CD4-positive, alpha-beta T cell treated with Interleukin-21 for 1 hour (primary cell): ENCODE results near the gene SLC13A3.

ENCODE experiments used
- DNase-seq: peaks from one replicate; pipeline ENCODE4 v3.0.0-alpha.2; 2020

SLC13A3 gene

GRCh38 chr20:46602429-46602828, 48.8 kb downstream of the SLC13A3 start:
- no peak for DNase-seq

- DNase-seq = no peak
Measured at GRCh38 chr20:46601603-46602122, 49.6 kb downstream of the SLC13A3 start.

DNA sequence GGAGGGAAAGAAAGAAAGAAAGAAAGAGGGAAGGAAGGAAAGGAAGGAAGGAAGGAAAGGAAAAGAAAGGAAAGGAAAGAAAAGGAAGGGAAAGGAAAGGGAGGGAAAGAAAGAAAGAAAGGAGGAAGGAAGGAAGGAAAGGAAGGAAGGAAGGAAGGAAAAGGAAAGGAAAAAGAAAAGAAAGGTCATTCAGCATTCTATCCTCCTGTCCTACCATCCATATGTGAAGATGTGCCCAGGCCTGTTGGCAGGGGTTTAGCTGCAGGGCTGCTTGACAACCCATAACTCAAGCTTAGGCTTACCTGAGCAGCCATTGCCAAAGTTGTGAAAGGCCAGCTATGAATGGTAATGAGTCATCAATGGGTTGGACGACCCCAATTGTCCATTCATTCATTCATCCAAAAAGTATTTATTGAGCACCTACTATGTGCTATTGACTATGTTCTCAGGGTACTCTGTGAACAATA, 50.9 kb downstream of the SLC13A3 start:
- DNase-seq = no peak

GRCh38 chr20:46599227-46599987, 51.9 kb downstream of the SLC13A3 start:
- no peak for DNase-seq

DNA sequence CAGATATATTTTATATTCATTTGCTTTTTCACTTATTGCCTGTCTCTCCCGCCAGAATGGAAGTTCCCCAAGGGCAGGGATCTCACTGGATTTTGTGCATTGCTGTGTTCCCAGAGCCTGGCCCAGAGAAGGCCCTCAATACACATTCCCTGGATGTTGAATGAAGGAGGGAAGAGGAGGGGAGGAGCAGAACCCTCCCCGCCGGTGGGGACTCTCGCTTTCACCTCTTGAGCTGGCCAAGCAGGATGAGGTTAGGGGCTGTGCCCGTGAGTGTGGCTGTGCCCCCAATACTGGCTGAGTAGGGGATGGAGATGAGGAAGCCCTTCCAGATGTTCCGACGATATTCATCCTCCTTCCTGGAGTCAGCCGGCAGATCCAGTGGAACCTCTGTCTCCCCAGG, 55.3 kb downstream of the SLC13A3 start:
- DNase-seq = no peak

DNA sequence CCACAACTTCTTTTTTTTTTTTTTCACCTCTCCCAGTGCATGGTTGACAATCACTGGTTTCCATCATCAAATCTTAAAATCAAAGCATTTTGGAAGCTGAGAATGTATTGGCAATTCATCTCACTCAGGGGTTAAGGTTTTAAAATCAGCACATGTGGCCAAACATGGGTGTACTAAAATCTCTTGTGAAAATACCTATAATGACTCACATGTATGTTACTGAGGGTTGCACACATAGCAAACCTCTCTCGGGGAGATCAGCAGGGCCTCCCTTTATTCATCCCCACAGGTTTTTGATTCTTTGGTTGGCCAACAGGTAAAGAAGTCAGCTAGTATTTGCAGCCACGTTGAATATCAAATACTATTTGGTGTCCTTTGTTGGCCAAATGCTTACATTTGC, 56.5 kb downstream of the SLC13A3 start:
- DNase-seq = no peak

DNA sequence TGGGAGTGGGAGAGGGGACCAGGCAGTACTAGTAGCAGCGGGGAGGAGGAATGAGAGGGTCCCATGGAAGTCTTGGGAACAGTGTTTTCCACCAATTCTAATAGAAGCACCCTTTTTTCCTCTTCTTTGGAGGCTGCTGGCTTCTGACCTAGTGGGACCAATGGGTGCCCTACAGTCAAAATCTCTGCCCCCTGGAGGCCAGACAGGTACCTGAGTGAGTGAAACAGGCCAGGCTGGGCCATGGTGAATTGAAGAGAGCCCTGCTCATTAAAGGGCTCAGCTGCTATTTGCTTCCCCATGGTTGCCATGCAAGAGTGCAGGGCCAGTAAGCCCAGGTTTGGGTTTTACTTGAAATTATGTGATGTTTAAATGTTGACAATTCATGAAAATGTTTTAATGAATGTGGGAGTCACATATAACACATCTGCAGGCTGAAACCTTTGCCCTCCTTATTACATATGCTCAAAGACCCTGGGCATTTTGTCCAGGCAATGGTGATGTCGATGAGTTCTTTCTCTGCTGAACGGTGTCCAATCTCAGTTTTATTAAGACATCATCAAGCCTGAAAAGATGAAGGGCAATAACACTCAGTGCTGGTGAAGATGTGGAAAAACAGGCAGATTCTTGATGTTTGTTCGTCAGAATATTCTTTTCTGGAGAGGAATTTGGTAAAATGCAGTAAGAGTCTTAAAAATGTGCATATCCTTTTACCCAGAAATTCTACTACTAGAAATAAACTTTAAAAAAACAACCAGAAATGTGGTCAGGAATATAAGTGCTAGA, 58.5 kb downstream of the SLC13A3 start:
- DNase-seq = no peak

DNA sequence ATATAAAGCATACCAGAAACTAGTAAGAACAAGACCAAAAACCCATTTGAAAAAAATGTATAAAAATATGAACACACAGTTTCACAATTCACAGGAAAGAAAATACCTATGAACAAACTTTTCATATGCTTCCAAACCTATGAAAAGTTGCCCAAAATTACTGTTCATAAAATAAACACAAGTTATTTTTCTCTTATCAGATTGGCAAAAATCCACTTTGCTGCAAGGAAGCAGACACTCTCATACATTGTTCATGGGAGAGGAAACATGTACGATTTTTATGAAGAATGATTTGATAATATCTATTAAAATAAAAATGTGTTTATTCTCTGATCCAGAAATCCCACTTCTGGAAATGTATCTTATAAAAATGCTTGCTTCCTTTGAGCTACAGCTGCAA, 60.8 kb downstream of the SLC13A3 start:
- no peak for DNase-seq

GRCh38 chr20:46588532-46589511, 62.4 kb downstream of the SLC13A3 start:
- DNase-seq = no peak

- no peak for DNase-seq
Measured at GRCh38 chr20:46587986-46588385, 63.3 kb downstream of the SLC13A3 start.

DNA sequence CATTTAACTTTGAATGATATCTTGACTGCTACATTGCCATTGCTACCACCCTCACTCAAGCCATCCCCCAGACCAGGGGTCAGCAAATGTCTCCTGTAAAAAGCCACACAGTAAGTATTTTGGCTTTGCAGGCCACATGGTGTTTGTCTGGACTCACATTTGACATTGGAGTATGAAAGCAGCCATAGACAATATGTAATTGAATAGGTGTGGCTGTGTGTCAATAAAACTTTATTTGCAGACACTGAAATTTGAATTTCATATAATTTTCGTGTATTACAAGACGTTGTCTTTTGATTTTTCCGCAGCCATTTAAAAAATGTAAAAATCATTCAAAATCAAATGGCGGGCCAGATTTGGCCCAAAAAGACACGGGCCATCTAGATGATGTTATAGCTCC, 64.5 kb downstream of the SLC13A3 start:
- no peak for DNase-seq

DNA sequence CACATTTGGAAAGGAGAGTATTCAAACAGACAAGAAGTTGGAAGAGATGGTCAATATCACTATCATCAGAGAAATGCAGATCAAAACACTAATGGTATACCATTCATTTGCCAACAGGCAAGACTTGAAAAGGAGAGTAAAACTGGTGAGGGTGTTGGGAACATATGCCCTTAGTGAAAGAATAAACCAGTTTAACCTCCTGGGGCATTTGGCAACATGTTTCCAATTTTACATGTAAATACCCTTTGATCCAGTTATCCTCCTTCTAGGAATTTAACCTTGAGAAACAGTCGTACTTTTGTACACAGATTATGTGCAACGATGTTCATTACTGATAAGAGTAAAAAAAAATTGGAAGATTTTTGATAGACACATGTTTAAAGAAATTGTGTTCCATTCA, 66.8 kb downstream of the SLC13A3 start:
- no peak for DNase-seq

- no peak for DNase-seq
Measured at GRCh38 chr20:46583411-46584214, 67.6 kb downstream of the SLC13A3 start.

- no peak for DNase-seq
Measured at GRCh38 chr20:46582648-46583047, 68.6 kb downstream of the SLC13A3 start.

GRCh38 chr20:46581391-46581790, 69.9 kb downstream of the SLC13A3 start:
- DNase-seq = no peak

- no peak for DNase-seq
Measured at GRCh38 chr20:46580613-46581205, 70.5 kb downstream of the SLC13A3 start.

GRCh38 chr20:46578745-46579144, 72.5 kb downstream of the SLC13A3 start:
- no peak for DNase-seq

- no peak for DNase-seq
Measured at GRCh38 chr20:46576774-46577395, 74.4 kb downstream of the SLC13A3 start.

DNA sequence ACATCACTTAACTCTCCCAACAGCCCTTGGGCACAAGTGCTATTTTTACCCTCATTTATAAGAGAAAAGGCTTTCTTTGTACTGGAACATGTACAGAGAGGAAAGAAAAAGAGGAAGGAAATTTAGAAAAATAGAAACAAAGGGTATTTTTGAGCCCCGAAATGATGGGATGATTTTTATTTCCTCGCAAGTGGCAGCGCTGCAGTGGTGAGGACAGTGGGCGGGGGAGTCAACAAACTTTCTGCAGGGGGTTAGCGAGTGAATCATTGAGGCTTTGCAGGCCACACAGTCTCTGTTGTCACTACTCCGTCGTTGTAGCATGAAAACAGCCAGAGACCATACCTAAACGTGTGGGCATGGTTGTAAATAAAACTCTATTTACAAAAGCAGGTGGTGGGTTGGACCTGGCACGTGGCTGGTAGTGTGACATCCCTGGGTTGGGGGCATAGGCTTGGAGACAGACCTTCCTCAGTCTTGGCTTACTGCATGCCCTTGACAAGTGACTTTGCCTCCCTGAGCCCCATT, 75.3 kb downstream of the SLC13A3 start:
- DNase-seq = no peak

GRCh38 chr20:46575394-46575793, 75.9 kb downstream of the SLC13A3 start:
- DNase-seq = no peak
